ENCODE measurements around the gene DYNLL1.
"Not testable (repeated sequence)": the region's sequence is repeated elsewhere in the genome, so short reads cannot be mapped to it uniquely, and the experiment has no call there.

The DYNLL1 gene

DNA sequence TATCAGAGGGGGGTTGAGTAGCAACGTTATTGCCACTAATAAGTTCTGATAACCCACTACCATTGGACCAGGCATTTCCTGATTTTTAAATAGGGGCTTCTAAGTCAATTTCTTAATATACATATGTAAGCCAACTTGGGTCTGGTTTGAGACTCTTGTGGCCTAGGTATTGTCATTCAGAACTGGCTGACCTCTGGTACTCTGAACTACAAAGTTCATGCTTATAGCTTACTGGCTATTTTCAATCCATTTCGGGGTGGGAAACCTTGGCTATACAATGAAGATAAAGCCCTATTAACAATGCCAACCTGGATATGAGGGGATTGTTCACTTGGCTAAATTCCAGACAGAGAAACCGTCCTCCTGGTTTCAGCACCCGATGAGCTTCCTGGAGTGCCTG is 8.7 kb downstream of the DYNLL1 start:
- DNase-seq (ENCODE audit: extremely low read depth in 1 of 2, low read depth in 1 of 2): no peak

DNA sequence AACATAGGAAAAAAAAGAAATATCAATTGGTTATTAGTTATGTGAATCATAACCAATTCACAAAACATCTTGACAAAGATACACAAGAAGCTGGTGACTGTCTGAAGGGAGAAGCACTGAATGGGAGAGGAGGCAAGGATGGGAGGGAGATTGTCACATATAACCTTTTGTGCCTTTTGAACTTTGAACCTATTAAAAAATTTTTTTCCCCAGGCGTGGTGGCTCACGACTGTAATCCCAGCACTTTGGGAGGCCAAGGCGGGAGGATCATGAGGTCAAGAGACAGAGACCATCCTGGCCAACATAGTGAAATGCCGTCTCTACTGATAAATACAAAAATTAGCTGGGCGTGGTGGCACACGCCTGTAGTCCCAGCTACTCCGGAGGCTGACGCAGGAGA is 12.6 kb downstream of the DYNLL1 start:
- no peak for DNase-seq (ENCODE audit: extremely low read depth in 1 of 2, low read depth in 1 of 2)

- DNase-seq (ENCODE audit: extremely low read depth in 1 of 2, low read depth in 1 of 2): no peak
Observed at GRCh38 chr12:120514002-120514401, 18.1 kb downstream of the DYNLL1 start.

GRCh38 chr12:120515496-120515895 is 19.6 kb downstream of the DYNLL1 start:
- DNase-seq (ENCODE audit: extremely low read depth in 1 of 2, low read depth in 1 of 2): no peak

GRCh38 chr12:120519324-120519723 is 23.4 kb downstream of the DYNLL1 start:
- not testable (repeated sequence) for DNase-seq (ENCODE audit: extremely low read depth in 1 of 2, low read depth in 1 of 2)

DNA sequence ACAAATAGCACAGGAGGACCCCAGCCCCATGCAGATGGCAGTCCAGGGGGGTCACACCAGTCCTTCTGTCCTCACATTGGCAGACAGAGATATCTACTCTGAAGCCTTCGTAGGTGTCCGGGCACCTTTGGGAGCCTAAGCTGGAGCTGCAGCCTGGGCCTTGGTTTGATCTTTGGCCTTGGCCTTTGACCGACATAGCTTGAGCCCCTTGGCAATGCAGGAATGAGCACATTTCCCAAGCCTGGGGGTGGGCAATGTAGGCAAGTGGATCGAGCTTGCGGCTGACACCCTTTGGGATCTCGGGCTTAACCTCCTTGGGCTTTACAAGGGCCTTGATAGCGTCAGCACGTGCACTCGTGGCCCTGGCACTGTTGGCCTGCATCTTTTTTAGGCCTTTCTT is 26.7 kb downstream of the DYNLL1 start:
- no peak for DNase-seq (ENCODE audit: extremely low read depth in 1 of 2, low read depth in 1 of 2)

DNA sequence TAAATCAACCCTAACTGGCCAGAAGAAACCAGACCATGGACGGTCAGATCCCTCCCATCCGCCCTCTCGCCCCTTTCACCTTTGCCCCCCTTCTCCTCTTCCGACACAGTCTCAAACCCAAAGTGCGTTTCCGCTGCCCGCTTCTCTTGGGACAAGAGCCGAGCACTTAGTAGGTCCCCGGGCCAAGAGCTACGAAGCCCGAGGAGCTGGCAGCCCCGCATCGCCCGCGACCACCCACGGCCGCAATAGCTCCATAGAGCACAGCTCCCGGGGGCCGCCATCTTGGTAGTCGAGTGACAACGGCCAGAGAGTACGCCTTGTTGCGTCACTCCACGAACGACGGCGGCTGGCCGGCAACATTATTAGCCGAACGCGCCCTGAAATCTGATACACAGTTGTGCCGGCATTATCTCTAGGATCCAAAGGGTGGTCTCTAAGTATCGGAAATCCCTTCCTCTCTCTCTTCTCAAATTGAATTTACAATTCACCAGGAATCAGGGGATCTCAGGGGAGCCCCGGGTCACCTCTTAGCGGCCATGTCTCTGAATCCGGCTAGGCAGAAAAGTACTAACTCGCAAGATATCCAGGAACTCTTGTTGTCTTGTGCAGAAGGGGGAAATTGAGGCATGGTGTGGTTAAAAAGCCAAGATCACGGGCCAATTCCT is 33.1 kb downstream of the DYNLL1 start, which contains the start of gene COQ5:
Gene COQ5 (minus strand): TSS at position 298 of the 665 bp plus-strand sequence. CDS start 17 bp downstream, at position 281.
- peak; percentile 61 to 75 for DNase-seq (ENCODE audit: extremely low read depth in 1 of 2, low read depth in 1 of 2)

- no peak for DNase-seq (ENCODE audit: extremely low read depth in 1 of 2, low read depth in 1 of 2)
Observed at GRCh38 chr12:120529641-120530417, 33.9 kb downstream of the DYNLL1 start.

GRCh38 chr12:120530418-120530761 is 34.5 kb downstream of the DYNLL1 start:
- DNase-seq (ENCODE audit: extremely low read depth in 1 of 2, low read depth in 1 of 2): not testable (repeated sequence)

GRCh38 chr12:120532701-120533238 is 36.9 kb downstream of the DYNLL1 start:
- no peak for DNase-seq (ENCODE audit: extremely low read depth in 1 of 2, low read depth in 1 of 2)

DNA sequence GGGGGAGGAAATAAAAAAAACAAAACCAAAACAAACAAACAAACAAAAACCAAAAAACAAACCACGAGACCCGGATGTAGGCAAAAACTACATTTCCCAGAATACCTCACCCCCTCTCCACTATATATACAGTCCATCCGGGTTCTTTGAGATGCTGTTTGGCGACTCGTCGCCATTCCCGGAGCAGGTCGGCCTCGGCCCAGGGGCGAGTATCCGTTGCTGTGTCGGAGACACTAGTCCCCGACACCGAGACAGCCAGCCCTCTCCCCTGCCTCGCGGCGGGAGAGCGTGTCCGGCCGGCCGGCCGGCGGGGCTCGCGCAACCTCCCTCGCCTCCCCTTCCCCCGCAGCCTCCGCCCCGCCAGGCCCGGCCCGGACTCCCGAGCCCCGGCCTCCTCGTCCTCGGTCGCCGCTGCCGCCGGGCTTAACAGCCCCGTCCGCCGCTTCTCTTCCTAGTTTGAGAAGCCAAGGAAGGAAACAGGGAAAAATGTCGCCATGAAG is 38.3 kb downstream of the DYNLL1 start, which contains the start of gene RNF10:
Gene RNF10 (plus strand): TSS at position 154 of the 500 bp plus-strand sequence. CDS start 456 bp downstream, outside the sequence.
- peak; percentile 44 to 51 for DNase-seq (ENCODE audit: extremely low read depth in 1 of 2, low read depth in 1 of 2)

DNA sequence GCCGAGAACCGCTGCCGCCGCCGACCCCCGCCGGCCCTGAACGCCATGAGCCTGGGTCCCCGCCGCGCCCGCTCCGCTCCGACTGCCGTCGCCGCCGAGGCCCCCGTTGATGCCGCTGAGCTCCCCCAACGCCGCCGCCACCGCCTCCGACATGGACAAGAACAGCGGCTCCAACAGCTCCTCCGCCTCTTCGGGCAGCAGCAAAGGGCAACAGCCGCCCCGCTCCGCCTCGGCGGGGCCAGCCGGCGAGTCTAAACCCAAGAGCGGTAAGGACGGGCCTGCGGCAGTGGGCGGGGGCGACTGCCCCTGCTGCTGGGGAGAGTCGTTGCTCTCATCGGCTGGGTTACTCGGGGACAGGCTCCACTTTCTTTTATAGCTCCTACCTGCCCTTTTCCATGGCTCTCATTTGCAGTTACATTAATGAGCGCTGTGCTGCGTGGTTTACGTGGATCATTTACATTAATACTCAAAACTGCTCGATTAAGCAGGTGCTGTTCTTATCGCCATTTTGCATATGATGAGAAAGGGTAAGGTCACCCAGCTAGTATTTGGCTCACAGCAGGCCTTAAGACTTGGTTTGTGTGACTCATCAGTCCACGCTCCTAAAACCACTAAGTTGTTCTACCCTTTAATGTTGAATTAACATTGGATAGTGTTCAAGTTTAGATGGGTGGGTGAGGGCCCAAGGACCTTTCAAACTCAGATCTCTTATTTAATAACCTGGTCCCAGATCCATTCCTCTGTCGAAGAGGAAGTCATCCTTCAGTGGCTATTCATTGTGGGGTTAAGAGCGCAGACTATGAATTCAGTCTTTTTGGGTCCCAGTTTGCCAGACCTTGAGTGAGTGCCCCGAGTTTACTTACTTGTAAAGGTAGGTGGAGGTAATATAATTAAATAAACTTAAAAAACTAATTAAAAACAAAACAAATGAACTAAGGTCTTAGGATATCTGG is 39.1 kb downstream of the DYNLL1 start:
- peak; percentile 9 to 16 for DNase-seq (ENCODE audit: extremely low read depth in 1 of 2, low read depth in 1 of 2)

DNA sequence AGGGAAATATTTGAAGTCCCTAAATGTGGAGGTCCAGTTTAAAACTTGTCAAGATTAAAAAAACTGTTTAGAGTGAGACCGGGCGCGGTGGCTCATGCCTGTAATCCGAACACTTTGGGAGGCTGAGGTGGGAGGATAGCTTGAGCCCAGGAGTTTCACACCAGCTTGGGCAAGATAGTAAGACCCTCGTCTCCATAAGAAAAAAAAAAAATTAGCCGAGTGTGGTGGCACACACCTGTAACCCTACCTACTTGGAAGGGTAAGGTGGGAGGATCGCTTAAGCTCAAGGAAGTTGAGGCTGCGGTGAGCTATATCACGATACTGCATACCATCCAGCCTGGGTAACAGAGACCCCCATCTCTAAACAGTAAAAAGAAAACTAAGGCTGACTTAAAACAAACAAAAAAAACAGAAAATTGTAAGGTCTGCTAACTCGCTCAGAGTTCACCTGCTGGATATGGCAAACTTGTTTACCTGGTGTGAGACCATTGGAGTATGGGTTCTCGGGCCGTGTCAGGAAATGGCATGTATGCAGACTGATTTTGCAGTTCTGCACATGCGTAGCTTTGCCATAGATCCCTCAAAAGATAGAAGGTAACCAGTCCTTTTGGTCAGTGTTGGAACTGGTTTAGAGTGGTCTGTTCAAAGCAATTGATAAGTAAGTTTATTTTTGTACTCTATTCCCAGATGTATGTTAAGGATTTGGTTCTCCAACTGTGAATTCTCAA is 40.3 kb downstream of the DYNLL1 start:
- no peak for DNase-seq (ENCODE audit: extremely low read depth in 1 of 2, low read depth in 1 of 2)

DNA sequence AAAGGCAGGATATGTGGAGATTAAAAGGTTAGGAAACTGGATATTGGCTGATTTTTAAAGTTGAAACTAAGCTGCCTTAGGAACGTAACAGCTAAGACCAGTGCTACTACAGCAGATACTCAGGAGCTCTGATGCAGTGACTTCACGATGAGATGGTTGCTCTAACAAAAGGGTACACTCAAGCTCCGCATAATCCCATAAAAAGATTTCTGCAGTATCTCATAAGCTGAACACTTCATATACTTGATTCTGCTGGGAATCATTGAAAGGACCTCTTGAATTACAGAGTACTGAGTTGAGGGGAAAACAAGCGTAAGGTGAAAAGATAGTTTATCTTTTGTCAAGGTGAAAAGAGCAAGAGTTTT is 41.9 kb downstream of the DYNLL1 start:
- DNase-seq (ENCODE audit: extremely low read depth in 1 of 2, low read depth in 1 of 2): no peak

GRCh38 chr12:120538281-120539156 is 42.6 kb downstream of the DYNLL1 start:
- no peak for DNase-seq (ENCODE audit: extremely low read depth in 1 of 2, low read depth in 1 of 2)

DNA sequence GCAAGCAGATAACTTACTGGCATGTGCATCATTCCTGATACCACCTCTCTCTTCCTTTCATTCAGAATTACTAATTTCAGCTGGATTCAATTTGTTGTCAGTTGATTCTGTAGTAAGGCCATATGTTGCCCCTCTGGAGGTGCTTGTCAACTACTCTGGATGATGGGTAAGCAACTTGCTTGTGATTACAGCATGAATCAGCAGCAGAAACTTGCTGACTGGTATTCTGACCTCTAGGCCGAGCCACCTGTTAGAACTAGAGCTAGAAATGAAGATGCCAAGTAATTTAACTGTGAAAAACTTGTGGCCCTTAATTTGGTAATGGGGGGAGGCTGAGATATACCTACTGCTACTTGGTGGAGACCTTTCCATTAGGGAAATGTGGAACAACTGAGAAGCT is 43.4 kb downstream of the DYNLL1 start:
- no peak for DNase-seq (ENCODE audit: extremely low read depth in 1 of 2, low read depth in 1 of 2)

DNA sequence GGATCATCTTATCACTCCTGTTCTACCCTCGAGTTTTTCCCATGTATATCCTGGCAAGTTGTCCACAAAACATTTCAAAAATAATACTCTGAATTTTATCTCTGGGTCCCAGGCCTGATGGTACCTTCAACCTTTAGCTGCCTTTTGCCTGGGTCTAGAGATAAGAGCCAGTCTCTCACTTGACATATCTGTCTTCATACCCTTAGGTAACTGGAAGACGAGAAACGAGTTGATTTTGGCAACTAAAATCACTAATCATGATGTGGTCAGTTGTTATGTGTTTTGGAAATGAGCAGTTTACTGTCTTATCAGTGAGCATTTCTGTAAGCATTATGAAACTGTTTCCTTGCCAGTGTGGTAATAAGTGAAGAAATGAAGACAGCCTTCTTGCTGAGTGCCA is 44.5 kb downstream of the DYNLL1 start:
- DNase-seq (ENCODE audit: extremely low read depth in 1 of 2, low read depth in 1 of 2): no peak

DNA sequence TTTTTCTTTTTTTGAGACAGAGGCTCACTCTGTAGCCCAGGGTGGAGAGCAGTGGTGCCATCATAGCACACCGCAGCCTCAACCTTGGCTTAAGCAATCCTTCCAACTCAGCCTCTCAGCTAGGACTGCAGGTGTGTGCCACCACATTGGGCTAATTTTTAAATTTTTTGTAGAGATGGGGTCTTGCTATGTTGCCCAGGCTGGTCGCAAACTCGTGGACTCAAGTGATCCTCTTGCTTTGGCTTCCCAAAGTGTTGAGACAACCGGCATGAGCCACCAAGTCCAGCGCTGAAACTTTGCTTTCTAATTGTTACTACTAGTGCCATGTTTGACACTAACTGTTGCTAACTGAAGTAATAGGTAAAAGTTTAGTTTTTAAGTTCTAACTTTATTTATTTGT is 46.3 kb downstream of the DYNLL1 start:
- no peak for DNase-seq (ENCODE audit: extremely low read depth in 1 of 2, low read depth in 1 of 2)

DNA sequence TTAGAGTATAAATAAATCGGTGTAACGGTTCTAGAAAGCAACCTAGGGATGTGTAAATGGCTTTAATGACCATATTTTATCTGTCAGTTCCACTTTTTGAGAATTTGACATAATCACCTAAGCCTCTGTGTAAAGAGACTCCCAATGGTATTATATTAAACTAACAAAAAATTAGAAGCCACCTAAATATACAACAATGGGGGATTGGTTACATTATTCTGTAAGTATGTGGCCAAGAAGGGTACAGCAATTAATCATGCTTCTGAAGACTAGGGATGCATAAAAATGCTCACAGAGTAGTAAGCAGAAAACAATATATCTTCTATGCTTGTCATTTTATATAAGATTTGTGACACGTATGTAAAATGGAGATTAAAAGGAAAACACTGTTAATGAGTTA is 48.8 kb downstream of the DYNLL1 start:
- no peak for DNase-seq (ENCODE audit: extremely low read depth in 1 of 2, low read depth in 1 of 2)

All from activated CD8-positive, alpha-beta memory T cell treated with anti-CD3 and anti-CD28 coated beads for 1 hour (primary cell).